GM21619 (cell line): ENCODE measurements around the gene FFAR4.

ENCODE experiments used
- ATAC-seq: cut with Tn5 transposase; IDR thresholded peaks from one replicate; pipeline ENCODE4 v1.9.1; 2021; ENCODE audit not compliant: unreplicated experiment

FFAR4 gene

DNA sequence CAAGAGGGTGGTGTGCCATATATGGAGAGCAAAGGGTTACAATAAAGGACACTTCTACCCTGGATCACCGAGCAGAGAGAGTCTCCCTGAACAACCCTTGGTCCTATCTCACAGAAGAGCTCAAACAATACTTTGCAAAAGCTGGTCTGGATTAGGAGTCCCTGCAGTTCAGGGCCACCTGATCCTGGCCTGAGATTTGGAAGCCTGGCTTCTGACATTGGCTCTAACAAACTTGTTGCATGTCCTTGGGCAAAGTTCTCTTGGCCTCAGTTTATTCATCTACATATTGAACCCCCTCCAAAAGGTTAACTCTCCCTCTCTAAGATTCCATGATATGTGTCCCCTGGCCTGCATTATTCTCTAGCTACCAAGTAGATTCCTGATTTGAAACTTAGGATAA, 32.9 kb downstream of the FFAR4 start:
- ATAC-seq, result no peak

DNA sequence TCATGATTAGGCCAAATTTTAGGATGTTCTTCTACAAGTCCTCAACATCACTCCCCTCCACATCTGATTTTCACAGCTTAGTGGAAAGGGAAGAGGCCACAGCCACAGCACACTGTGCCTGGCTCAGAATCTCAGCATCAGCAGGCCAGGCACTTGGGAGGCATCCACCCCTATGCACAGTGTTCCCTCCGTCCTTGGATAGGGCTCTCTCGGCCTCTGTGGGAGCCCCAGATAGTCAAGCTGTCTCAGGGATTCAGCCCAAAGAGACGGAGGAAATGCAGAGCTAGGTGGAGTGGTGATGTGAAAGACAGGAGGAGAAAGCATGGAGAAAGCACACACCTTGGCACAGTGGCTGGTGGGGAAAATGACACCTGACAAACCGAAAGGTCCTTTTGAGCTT, 33.3 kb downstream of the FFAR4 start:
- ATAC-seq, result no peak

DNA sequence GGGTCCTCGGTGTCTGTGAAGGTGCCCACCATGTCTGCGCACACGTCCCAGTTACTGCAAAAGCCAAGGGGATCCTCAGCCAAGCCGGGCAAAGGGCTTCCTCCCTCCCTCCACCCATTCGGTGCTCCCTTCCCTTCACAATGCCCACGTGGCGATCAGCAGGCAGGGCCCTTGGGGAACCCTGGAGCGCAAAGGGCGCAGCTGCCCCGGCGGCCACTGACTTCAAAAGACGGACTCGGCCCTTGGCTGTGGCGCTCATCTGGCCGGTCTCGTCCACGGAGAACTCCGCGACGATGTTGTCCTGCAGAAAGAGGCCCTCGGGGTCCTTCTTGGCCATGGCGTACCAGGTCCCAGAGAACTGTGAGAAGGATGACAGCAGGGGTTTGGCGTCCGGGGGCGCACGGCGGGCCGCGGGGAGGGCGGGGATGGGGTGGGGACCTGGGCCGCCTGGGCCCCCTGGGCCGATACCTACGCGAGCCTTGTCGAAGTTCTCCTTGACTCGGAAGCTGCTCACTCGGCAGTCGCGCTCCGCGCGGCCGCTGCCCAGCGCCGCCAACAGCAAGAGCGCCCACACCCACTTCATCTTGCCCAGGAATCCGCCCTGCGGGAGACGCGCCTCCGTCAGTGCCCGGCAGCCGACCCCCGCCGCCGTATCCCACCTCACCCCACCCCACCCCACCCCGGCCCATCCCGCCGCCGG, 34.1 kb downstream of the FFAR4 start:
- no peak for ATAC-seq

DNA sequence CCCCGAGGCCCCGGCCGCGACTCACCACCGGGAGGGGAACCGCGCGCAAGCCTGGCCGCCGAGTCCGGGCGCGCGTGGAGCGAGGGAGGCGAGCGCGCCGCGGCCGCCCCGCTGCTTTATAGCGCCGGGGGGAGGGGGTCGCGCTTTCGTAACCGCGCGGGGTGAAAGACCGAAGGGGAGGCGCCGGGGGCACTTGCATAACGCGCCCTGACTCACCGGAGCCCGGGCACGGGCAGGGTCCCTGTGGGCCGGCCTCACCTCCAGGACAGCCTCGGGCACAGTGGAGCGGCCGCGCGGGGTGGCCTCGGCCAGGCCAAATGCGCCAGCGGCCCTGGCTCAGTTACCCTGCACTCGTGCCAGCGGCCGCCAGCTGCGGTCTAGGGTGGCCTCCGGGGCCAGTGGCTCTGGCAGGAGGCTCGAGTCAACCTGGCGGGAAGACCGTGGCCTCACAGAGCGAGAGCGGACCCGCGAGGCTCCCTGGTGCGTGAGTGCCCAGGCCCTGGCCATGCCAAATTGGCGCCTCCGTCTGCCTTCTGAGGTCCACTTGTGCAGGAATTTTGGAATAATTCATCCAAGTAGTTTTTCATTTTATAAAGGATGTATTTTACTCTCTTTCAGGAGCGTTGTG, 34.8 kb downstream of the FFAR4 start, which contains the start of gene RBP4:
Gene RBP4, minus strand, starts transcription at position 90 of the 628 bp plus-strand sequence. CDS start 207 bp downstream, outside the sequence.
- ATAC-seq, result no peak

DNA sequence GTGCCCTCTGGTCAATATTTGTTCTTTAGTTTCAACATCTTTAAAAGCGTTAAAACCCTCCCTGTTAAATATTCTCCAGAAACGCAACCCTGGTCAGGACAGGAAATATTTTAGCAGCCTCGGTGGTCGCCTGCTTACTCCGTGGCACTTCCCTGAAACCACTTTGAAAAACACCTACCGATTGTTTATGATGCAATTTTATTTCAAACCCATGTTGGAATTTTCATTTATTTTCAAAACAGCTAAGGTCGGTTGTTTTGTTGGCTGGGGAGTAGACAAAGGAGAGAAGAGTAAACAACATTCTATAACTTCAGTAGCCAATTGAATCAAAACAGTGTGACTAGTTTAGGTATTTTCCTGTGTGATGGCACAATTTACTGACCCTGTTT, 35.3 kb downstream of the FFAR4 start:
- no peak for ATAC-seq

DNA sequence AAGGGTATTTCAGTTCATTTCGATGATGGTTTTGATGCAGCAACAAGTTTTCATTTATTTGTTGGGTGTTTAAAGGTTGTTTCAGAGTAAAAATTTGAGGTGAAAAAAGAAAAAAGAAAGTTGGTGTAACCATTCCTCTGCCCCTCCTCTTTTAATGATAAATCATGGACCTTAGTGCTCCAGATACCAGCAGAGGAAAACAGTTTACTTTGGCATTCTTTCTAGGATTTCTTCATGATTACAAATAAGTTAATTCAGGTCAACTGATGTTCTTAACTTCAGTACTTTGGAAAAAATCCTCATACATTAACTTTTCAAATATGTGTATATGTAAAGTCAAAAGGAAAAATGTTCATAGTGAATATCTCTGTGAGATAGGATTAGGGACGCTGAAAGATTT, 36.6 kb downstream of the FFAR4 start:
- ATAC-seq, result no peak

DNA sequence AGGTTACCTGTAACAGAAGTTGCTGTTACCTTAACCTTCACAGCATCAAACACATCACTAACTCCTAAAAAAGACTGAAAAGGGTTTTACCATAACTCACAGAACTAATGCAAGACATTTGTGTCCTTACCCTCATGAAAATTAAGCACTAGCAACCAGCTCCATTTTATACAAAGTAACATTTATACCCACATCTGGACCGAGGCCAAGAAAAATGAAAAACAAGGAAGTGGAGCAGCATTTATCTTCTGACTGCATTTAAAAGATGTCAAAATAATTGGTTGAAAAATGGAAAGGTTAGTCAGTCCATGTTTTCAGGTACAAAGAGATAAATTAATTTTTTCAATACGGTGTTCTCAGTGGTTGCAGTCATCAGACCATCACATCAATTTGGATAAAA, 37.7 kb downstream of the FFAR4 start:
- ATAC-seq, result no peak

DNA sequence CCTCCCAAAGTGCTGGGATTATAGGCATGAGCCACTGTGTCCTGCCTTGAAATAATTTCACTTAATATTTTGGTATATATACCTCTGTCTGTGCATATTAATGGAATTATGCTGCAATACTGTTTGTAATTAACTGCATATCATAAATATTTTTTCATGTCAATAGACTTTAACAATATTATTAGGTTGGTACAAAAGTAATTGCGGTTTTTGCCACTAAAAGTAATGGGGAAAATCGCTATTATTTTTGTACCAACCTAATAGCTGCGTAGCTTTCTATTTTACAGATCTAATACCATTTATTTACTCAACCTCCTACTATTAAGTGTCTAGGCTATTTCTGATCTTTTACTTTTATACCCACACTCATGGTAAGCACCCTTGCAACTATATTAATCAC, 42.0 kb downstream of the FFAR4 start:
- ATAC-seq, result no peak

DNA sequence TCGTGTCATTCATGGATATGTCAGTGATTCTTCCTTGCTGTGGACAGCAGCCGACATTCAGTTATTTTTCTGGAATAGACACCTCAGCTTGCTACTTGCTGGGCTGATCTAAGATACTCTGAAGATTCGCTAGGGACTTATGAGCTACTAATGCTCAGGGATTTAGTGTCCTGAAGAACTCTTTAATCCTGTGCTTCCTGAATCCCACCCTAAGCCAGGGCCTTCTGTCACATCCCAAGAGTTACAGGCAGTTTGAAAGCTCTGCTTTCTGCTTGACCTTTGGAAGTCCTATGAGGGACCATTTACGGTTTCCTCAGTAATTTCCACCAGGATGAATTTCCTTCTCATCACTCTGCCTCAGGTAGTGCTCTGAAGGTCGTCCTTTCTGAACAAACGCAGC, 45.8 kb downstream of the FFAR4 start, which contains the start of gene PDE6C:
Gene PDE6C, plus strand, starts transcription at position 227 of the 400 bp plus-strand sequence. CDS start 189 bp downstream, outside the sequence.
- ATAC-seq, result no peak

DNA sequence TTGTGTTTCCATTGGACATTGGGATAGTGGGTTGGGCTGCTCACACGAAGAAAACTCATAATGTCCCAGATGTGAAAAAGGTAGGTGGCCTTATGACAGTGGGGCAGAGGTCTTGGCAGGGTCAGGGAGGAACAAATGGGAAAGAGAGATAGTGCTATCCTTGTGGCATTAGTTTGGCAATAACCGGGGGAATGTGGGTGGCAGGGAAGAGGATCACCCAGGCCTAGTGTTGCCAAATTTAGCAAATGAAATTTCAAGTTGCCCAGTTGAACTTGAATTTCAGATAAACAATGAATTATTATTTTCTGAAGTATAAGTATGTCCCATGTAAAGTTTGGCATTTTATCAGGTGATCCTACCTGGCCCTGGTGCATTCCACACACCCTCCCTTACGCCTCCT, 46.7 kb downstream of the FFAR4 start:
- ATAC-seq, result no peak

DNA sequence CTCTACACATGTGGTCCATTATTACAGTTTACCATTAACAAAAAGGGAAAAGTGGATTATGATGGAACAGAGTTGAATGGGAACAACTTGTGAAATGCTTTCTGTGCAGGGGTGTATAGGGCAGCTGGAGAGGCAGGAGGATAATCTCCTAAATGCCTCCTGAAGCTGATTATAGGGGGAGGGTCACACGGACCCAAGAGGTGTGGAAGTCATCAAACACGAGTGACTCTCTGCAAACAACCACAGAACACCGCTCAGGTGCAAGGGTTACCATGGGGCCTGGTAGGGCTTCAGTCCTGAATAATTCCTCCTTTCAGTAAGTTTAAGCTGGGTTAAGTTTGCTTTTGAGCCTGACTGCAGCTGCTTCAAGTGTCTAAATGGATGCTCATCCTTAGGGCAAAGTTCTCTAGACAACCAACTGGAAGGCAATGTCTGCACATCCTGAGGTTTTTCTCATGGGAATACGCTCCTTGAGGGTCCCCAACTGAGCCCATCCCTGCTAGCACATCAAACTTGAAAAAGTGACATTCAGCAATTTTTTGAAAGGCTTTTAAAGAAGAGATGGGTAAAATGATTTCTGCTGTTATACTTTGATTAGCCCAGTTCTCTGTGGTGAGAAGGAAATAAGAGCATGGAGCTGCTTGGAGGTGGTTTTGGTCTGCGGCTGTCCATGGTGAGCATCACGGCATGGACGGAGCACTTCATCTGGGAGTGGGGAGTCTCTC, 47.8 kb downstream of the FFAR4 start:
- ATAC-seq, result no peak

DNA sequence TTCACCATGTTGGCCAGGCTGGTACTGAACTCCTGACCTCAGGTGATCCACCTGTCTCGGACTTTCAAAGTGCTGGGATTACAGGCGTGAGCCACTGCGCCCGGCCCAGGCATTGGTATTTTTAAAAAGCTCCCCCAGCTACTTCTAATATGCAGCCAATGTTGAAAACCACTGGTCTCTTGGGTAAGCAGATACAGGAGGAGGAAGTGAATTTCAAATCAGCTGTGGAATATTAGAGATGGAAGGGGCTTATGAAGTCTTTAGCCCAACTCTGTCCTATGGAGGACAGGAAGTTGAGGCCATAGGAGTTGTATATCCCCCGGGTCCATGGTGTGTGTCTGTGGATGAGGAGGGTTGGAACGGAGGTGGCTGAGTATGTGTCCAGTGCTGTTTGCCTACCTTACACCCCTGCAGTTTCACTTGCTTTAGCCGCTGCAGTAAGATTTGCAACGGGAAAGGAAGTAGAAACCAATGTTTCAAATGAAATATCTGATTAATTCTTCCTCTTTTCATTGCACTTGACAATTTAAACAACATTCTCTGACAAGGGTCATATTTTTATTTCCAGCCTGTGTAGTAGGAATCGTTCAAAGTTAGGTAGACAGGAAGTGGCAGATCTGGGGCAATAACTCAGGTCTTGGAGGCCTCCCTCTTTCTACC, 49.2 kb downstream of the FFAR4 start:
- no peak for ATAC-seq

DNA sequence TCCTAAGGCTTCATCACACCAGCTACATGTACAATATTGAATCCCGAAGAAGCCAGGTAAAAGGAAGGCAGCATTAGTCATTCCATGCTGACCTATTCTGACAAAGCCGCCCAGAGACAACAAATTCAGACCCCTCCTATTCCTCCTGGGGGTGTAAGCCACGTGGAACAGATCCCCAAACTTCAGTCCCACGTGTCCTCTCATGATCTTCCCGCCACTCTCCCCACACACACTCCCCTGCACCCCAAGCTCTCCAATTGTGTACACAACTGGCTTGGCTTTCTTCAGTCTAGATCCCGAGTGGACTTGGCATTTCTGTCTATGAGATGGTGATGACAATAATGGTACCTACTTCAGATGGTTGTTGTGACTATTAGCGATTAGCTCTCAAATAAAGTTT, 54.5 kb downstream of the FFAR4 start:
- no peak for ATAC-seq

DNA sequence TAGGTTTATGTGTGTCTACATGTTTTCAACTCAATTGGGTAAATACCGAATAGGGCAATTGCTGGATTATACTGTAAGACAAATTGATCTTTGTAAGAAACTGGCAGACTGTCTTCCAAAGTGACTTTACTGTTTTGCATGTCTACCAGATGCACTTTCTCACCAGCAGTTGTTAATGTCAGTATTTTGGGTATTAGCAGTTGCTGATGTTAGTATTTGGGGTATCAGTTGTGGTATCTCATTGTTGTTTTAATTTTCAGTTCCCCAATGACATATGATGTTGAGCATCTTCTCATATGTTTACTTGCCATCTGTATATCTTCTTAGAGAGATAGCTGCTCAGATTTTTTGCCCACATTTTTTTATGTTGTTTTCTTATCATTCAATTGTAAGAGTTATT, 56.5 kb downstream of the FFAR4 start:
- ATAC-seq, result no peak

DNA sequence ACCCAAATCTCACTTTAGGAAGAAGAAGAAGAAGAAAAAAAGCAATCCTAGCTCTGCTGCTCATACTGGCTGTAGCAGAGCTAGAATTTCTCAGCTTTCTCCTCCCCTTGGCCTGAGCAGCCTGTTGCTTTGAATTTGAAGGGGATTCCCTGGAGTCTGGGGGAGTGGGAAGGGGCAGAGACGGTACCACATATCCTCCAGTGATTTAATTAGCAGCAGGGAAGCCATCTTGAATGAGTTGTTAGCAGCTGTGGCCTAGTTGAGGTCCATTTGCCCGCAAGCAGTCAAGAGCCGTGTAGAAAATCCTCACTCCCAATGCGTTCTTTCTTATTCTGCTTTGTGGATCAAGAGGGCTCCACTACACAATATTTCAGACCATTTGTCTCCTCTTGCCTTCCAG, 62.4 kb downstream of the FFAR4 start:
- no peak for ATAC-seq

DNA sequence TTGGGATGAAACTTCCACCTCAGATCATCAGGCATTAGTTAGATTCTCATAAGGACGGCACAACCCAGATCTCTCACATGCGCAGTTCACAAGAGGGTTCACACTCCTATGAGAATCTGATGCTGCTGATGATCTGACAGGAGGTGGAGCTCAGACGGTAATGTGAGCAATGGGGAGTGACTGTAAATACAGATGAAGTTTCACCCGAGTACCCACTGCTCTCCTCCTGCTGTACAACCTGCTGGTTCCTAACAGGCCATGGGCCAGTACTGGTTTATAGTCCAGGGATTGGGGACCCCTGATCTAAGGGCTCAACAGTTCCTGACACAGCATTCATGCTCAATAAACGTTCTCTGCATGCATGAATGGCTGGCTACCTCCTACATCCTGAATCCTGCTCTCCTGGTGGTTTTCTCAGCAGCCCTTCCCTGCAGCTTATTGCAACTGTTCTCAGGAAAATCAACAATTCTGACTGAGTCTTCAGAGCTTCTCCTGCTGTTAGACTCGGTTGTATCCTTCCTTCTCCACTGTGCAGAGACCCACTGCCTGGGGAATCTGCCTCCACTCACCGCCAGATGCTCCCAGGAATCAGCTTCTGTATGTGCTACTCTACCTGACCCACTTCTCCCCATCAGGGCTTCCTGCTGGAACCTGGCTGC, 63.3 kb downstream of the FFAR4 start:
- no peak for ATAC-seq

DNA sequence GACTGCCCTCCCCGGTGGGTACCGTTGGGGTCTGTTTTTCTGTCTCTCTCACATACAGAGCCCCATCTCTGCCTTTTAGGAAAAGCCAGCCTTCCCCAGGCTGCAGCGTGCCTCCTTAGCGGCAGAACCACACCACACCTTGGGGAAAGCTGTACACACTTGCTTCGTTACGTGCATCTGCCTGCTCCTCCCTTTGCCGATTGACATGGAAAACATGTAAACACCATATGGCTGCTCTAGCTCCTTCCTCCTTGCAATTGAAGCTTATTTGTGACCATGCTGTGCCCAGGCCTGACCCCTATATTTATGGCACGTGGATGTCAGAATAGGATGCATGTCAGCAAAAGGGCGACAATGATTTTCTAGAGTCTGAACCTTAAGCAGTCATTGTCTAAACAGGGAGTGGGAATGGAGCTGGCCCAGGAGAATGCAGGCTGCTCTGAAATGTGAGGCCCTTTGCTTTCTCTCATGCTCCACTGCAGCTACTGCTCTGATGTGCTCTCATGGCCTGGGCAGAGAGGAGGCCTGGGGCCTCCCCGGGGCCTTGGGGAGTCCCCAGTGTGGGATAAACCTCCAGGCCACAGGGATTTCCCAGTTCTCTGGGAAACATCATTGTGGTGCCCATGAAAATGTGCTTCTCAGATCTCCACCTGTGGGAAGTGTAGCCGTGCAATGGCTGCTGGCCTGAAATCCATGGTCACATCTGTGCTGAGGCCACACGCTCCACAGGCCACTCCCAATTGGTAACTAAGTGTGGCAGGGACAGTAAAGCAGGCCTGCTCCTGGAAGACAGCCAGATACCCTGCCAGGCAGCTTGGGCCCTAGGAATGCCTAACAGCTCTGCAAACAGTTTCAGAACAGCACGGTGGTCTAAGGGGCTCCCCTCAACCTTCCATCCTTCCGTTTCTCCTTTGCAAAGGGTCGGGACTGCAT, 64.4 kb downstream of the FFAR4 start:
- ATAC-seq, result no peak
